Fibroblast of lung (primary cell): ENCODE results near the gene MAD2L1. TPM values are rescaled to one million over a fixed set of nuclear protein-coding genes. Genes with fewer than 3 reads are reported as not detected.

Experiments used
- DNase-seq, 2 donors: peaks; one replicate each; pipeline versions ENCODE4 v3.0.0 to v3.0.0-alpha.2; 2010; ENCODE audit warnings: low read depth in 2 of 2
- H2AFZ ChIP-seq: 2 replicates; pipeline ENCODE4 v1.5.1; 2012; ENCODE audit warnings: low read length, control low read depth, inconsistent platforms
- H3K27ac ChIP-seq: 2 replicates; pipeline ENCODE4 v1.5.1; 2011; ENCODE audit warnings: low read length, control low read depth; ENCODE audit not compliant: insufficient read depth
- H3K27me3 ChIP-seq: 2 replicates; pipeline ENCODE4 v1.5.1; 2011; ENCODE audit warnings: mild to moderate bottlenecking, low read length; ENCODE audit not compliant: control insufficient read depth, insufficient read depth
- H3K36me3 ChIP-seq: 2 replicates; pipeline ENCODE4 v1.5.1; 2011; ENCODE audit warnings: low read length; ENCODE audit not compliant: control insufficient read depth, insufficient read depth
- H3K4me1 ChIP-seq: 2 replicates; pipeline ENCODE4 v1.5.1; 2011; ENCODE audit warnings: low read length; ENCODE audit not compliant: control insufficient read depth, insufficient read depth; ENCODE audit errors: extremely low read depth
- H3K4me2 ChIP-seq: 2 replicates; pipeline ENCODE4 v1.5.1; 2011; ENCODE audit warnings: low read length, control low read depth; ENCODE audit not compliant: insufficient read depth; ENCODE audit errors: extremely low read depth
- H3K4me3 ChIP-seq, 4 experiments: fragments of 200-600 bp in 1 of 4; sonication (generic) in 1 of 4; replicated peaks in 1 of 4; 2 replicates each; pipeline ENCODE4 v1.5.1; 2011 to 2016; ENCODE audit warnings: low read length in 4 of 4, low read depth in 3 of 4, mild to moderate bottlenecking in 3 of 4, control low read depth in 2 of 4, inconsistent platforms in 1 of 4, mixed read lengths in 1 of 4; ENCODE audit not compliant: insufficient read depth in 1 of 4; ENCODE audit errors: control extremely low read depth in 1 of 4
- H3K79me2 ChIP-seq: 2 replicates; pipeline ENCODE4 v1.5.1; 2012; ENCODE audit warnings: mild to moderate bottlenecking, low read length, inconsistent platforms; ENCODE audit not compliant: control insufficient read depth, insufficient read depth
- H3K9ac ChIP-seq: 2 replicates; pipeline ENCODE4 v1.5.1; 2011; ENCODE audit warnings: mild to moderate bottlenecking, low read length, control low read depth; ENCODE audit not compliant: insufficient read depth
- H3K9me3 ChIP-seq: 2 replicates; pipeline ENCODE4 v1.5.1; 2012; ENCODE audit warnings: low read depth, low read length; ENCODE audit not compliant: control insufficient read depth, insufficient read depth
- H4K20me1 ChIP-seq: 2 replicates; pipeline ENCODE4 v1.5.1; 2011; ENCODE audit warnings: low read length; ENCODE audit not compliant: control insufficient read depth, insufficient read depth; ENCODE audit errors: extremely low read depth
- EZH2 ChIP-seq: IDR thresholded peaks from 2 replicates; pipeline ENCODE4 v1.5.1; 2012; ENCODE audit warnings: low read length, control low read depth, mild to moderate bottlenecking; ENCODE audit errors: missing control alignments
- polyA plus RNA-seq, 2 donors: library from polyadenylated mRNA; depleted of rRNA in 1 of 2; stranded (reverse) in 1 of 2; unstranded in 1 of 2; fragments of >200 nt; gene quantifications; 2 replicates each; pipeline ENCODE4 v1.2.1, GENCODE V29; 2011 to 2012; ENCODE audit warnings: missing spikeins in 1 of 2
- total RNA-seq: library from RNA; depleted of rRNA; stranded (reverse); fragments of >200 nt; gene quantifications from 2 replicates; pipeline ENCODE4 v1.2.1, GENCODE V29; 2014
- TF ChIP-seq, protein P1 (sequence below), 2 donors: IDR thresholded peaks in 1 of 2; conservative IDR thresholded peaks in 1 of 2; 1 replicate in 1 of 2; 2 replicates in 1 of 2; pipeline ENCODE4 v1.5.1; 2011 to 2012; ENCODE audit warnings: low read length in 2 of 2, control low read depth in 1 of 2, inconsistent platforms in 1 of 2, low read depth in 1 of 2, mild to moderate bottlenecking in 1 of 2

The MAD2L1 gene
- total and polyA plus RNA-seq, 2 donors (not counting 1 experiment from before 2014, with no cell fraction given): 10.6 to 12.8 TPM

DNA sequence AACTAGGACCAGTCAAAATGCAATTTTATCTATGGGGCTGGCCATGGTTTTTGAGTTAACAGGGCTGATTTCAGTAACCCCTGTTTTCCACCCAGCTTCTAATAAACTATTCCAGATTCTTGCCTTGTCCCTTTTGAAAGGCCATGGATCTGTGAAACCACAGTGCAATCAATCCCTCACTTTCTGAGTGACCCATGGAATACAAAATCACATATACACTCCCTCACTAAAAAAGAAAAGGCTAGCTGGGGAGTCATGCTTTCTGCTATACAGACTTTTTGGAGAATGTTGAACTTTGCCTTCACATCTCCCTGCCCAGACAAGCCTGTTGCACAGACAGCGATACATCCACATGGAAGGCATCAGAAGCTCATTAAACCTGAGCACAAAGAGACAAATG lies 47.9 kb downstream of the MAD2L1 start:
- TF ChIP-seq, protein P1, sequence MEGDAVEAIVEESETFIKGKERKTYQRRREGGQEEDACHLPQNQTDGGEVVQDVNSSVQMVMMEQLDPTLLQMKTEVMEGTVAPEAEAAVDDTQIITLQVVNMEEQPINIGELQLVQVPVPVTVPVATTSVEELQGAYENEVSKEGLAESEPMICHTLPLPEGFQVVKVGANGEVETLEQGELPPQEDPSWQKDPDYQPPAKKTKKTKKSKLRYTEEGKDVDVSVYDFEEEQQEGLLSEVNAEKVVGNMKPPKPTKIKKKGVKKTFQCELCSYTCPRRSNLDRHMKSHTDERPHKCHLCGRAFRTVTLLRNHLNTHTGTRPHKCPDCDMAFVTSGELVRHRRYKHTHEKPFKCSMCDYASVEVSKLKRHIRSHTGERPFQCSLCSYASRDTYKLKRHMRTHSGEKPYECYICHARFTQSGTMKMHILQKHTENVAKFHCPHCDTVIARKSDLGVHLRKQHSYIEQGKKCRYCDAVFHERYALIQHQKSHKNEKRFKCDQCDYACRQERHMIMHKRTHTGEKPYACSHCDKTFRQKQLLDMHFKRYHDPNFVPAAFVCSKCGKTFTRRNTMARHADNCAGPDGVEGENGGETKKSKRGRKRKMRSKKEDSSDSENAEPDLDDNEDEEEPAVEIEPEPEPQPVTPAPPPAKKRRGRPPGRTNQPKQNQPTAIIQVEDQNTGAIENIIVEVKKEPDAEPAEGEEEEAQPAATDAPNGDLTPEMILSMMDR (conservative IDR thresholded peaks at IDR 0.05 in 1 of 2, IDR thresholded peaks at IDR 0.05 in 1 of 2; ENCODE audit: low read depth in 1 of 2, low read length in 2 of 2): no peak
- no peak for TF ChIP-seq EZH2
- no peaks in the 10 kb centered on the region for H3K79me2 ChIP-seq
- H3K4me3 ChIP-seq: no peak overlapping the region
- H4K20me1 ChIP-seq: no peaks in the 10 kb centered on the region
- peak in 1 of 2 donors; percentile 23 for DNase-seq
- H3K9ac ChIP-seq: no peak overlapping the region
- H3K27ac ChIP-seq: no peak overlapping the region
- H3K4me2 ChIP-seq: no peak overlapping the region
- no peak overlapping the region for H2AFZ ChIP-seq
- no peaks in the 10 kb centered on the region for H3K36me3 ChIP-seq
- no peaks in the 10 kb centered on the region for H3K27me3 ChIP-seq
- H3K9me3 ChIP-seq: no peaks in the 10 kb centered on the region
- H3K4me1 ChIP-seq: no peaks in the 10 kb centered on the region

DNA sequence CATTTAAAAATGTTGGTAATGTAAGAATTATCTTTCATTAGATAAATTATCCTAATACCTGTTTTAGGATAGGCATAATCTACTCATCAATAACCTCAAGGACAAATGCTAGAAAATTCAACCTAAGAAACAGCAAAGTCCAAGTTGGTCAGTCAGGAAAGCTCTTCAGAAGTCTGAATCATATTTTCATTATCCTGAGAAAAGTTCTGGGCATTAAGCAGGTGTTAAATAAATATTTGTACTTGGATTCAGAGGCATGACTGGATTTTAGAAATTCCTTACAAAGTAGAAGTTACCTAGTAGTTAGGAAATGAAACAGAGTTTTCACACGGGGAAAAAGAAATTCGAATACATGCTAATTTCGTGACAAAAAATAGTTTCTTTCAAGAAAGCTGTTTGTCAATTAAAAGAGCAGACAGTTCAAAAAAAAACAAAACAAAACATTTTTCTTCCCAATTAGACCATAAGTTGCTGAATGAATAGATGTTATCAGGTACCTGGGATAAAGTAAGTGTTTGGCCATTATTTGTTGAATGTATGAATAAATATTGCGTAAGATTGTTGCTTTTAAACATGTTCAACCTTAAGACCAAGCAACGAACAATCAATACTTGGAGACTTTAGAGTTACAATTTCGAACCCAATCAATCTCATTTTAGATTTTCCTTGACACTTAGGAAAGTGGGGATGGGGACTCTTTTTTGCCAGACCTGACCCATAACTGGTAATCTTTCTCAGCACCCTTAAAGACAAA lies 48.5 kb downstream of the MAD2L1 start:
- H3K9me3 ChIP-seq: no peaks in the 10 kb centered on the region
- no peaks in the 10 kb centered on the region for H3K27me3 ChIP-seq
- H3K4me3 ChIP-seq: no peak overlapping the region
- H3K9ac ChIP-seq: no peak overlapping the region
- H3K79me2 ChIP-seq: no peaks in the 10 kb centered on the region
- no peak for DNase-seq
- H3K36me3 ChIP-seq: no peaks in the 10 kb centered on the region
- no peaks in the 10 kb centered on the region for H4K20me1 ChIP-seq
- no peak overlapping the region for H3K27ac ChIP-seq
- no peak overlapping the region for H3K4me2 ChIP-seq
- TF ChIP-seq, protein P1 (conservative IDR thresholded peaks at IDR 0.05 in 1 of 2, IDR thresholded peaks at IDR 0.05 in 1 of 2; ENCODE audit: low read depth in 1 of 2, low read length in 2 of 2): no peak
- TF ChIP-seq EZH2: no peak
- no peak overlapping the region for H2AFZ ChIP-seq
- H3K4me1 ChIP-seq: no peaks in the 10 kb centered on the region

GRCh38 chr4:120011725-120012124 lies 54.9 kb downstream of the MAD2L1 start:
- no peak for DNase-seq
- H3K4me3 ChIP-seq: no peak overlapping the region
- TF ChIP-seq EZH2: no peak
- TF ChIP-seq, protein P1 (conservative IDR thresholded peaks at IDR 0.05 in 1 of 2, IDR thresholded peaks at IDR 0.05 in 1 of 2; ENCODE audit: low read depth in 1 of 2, low read length in 2 of 2): no peak

More at GRCh38 chr4:120011725-120012124, 54.9 kb downstream of the MAD2L1 start:
- no peaks in the 10 kb centered on the region for H3K36me3 ChIP-seq
- H3K27ac ChIP-seq: no peak overlapping the region
- peaks cover 9% of the 10 kb centered on the region for H3K4me1 ChIP-seq
- H3K79me2 ChIP-seq: no peaks in the 10 kb centered on the region
- no peak overlapping the region for H3K4me2 ChIP-seq
- no peaks in the 10 kb centered on the region for H3K27me3 ChIP-seq
- H4K20me1 ChIP-seq: no peaks in the 10 kb centered on the region
- H3K9me3 ChIP-seq: no peaks in the 10 kb centered on the region
- no peak overlapping the region for H2AFZ ChIP-seq
- no peak overlapping the region for H3K9ac ChIP-seq
